Measurements from ENCODE around the gene KNSTRN. TPM values are rescaled to one million over a fixed set of nuclear protein-coding genes. Genes with fewer than 3 reads are reported as not detected.

Gene KNSTRN, protein sequence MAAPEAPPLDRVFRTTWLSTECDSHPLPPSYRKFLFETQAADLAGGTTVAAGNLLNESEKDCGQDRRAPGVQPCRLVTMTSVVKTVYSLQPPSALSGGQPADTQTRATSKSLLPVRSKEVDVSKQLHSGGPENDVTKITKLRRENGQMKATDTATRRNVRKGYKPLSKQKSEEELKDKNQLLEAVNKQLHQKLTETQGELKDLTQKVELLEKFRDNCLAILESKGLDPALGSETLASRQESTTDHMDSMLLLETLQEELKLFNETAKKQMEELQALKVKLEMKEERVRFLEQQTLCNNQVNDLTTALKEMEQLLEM
- 10 to 100 TPM in 2 of 4 donors, 1 to 10 TPM in 2; 5.8 to 16.0 (median 11.9) TPM for total RNA-seq

DNA sequence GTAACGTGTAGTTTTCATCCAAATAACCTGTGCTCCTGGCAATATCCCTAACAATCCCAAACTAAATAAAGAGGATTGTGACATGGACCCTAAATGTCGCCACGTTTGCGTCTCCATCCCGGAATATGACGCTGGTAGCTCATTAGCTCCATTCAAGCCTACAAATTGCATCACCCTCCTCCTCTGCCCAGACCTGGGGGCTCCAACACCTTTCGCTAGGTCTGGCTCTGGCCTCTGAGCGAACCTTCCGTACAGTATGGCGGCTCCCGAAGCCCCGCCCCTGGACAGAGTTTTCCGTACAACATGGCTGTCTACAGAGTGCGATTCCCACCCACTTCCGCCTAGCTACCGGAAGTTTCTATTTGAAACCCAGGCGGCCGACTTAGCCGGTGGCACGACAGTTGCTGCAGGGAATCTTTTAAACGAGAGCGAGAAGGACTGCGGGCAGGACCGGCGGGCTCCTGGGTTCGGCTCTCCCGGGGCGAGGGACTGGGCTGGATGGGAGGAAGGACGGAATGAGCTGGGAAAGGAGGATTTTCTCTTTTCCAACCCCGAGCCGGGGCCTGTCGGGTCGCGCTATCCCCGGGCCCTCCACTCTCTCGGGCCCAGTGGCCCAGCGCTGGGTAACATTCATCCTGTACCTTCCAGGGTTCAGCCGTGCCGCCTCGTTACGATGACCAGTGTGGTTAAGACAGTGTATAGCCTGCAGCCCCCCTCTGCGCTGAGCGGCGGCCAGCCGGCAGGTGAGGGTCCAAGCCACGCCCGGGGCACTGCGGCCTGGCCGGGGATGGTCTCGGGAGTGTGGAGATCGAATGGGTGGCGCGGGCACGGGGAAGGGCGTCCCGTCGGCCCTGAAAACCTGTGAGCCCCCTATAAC is at the start of gene KNSTRN:
Gene KNSTRN, plus strand, starts transcription at position 142 of the 877 bp plus-strand sequence. Its CDS starts 115 bp downstream, at position 257.
- ATAC-seq (ENCODE audit: low FRiP score) (peak; percentile 93), DNase-seq (ENCODE audit: low spot score) (peak; percentile 78)
- TF ChIP-seq, protein P1, sequence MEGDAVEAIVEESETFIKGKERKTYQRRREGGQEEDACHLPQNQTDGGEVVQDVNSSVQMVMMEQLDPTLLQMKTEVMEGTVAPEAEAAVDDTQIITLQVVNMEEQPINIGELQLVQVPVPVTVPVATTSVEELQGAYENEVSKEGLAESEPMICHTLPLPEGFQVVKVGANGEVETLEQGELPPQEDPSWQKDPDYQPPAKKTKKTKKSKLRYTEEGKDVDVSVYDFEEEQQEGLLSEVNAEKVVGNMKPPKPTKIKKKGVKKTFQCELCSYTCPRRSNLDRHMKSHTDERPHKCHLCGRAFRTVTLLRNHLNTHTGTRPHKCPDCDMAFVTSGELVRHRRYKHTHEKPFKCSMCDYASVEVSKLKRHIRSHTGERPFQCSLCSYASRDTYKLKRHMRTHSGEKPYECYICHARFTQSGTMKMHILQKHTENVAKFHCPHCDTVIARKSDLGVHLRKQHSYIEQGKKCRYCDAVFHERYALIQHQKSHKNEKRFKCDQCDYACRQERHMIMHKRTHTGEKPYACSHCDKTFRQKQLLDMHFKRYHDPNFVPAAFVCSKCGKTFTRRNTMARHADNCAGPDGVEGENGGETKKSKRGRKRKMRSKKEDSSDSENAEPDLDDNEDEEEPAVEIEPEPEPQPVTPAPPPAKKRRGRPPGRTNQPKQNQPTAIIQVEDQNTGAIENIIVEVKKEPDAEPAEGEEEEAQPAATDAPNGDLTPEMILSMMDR (IDR thresholded peaks at IDR 0.05), result no peak

DNA sequence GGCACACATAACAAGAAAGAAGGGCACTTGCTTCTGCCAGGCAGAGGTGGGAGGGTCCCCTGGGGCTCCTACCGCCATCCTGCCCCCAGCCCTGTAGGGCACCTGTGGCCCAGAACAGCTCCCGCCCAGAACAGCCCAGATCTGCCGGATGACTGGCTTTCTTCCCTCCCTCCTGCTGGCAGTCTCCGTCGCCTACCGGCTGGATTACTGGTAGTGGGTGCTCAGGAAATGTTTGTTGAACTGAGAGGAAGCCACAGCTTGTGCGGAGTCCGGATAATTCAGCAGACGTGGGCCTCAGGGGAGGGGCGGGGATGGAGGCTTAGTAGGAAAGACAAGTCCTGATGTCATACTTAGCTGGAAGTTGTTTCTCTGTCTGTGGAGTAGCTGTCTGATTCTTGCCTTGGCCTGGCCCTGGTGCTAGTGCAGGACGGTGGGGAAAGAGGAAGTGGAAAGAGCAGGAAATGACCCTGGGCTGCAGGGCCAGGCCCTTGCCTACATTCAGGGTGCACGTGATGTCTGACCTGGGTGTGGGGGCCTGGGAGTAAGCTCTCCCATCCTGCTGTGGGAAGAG is 48.5 kb upstream of the KNSTRN start:
- DNase-seq (ENCODE audit: low spot score) (no peak), ATAC-seq (ENCODE audit: low FRiP score) (peak; percentile 18)
- TF ChIP-seq, protein P1 (IDR thresholded peaks at IDR 0.05), result no peak

DNA sequence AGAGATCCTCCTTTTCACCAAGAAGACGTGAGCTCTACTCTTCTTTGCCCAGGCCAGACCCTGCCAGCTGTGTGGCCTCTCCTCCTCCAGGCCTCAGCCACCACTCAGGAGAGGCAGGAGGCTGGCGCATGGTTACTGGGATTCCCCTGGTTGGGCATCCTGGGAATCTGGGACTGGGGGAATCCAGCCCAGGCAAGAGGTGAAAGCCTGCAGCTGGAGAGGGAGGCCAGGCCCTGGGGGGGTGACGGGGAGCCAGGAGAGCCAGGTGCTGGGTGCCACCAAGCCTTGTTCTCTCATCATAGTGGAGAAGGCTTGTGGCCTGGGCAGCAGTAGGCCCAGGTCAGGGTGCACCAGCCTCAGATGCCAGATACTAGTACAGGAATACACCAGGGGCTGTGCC is 48.0 kb upstream of the KNSTRN start:
- ATAC-seq (ENCODE audit: low FRiP score), result no peak
- TF ChIP-seq, protein P1 (IDR thresholded peaks at IDR 0.05), result no peak
- DNase-seq (ENCODE audit: low spot score), result no peak

DNA sequence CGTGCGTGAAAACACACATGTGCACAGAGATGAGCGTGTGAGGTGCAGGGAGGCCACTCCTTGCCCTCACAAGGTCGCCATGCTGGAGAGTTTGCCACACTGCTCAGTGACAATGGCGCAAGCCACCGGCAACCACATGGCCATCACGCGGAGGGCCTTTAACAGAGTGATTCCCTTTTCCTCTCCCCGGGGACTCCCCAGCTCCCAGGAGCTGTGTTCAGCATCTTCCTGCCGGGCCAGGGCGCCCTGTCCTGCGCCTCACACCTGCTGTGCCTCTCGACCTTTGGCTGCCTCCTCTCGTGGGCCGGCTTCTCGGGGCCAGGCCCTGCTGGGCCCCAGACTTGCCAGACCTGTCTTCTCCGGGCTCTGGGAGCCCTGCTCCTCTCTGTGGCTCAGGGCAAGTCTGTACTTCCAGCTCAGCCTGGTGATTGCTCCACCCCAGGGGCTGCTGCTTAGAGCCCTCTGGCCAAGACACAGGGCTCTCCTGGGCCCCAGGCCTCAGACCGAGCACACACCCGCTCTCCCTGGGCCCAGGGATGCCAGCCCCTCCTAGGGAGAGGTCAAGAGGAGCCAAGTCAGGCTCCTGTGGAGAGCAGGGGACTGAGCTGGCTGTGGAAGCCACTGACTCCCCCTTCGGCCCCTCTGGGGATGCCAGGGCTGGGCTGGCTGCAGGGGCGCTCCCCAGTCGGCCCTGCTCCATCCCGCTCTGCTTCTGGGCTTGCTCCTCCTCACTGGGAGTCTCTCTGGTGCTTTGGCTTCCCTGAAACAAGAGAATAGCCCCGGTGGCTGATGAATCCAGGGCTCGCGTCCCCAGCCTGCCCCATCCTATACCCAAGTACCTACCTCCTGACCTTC is 47.4 kb upstream of the KNSTRN start:
- no peak for ATAC-seq (ENCODE audit: low FRiP score)
- no peak for DNase-seq (ENCODE audit: low spot score)
- TF ChIP-seq, protein P1 (IDR thresholded peaks at IDR 0.05), result no peak

DNA sequence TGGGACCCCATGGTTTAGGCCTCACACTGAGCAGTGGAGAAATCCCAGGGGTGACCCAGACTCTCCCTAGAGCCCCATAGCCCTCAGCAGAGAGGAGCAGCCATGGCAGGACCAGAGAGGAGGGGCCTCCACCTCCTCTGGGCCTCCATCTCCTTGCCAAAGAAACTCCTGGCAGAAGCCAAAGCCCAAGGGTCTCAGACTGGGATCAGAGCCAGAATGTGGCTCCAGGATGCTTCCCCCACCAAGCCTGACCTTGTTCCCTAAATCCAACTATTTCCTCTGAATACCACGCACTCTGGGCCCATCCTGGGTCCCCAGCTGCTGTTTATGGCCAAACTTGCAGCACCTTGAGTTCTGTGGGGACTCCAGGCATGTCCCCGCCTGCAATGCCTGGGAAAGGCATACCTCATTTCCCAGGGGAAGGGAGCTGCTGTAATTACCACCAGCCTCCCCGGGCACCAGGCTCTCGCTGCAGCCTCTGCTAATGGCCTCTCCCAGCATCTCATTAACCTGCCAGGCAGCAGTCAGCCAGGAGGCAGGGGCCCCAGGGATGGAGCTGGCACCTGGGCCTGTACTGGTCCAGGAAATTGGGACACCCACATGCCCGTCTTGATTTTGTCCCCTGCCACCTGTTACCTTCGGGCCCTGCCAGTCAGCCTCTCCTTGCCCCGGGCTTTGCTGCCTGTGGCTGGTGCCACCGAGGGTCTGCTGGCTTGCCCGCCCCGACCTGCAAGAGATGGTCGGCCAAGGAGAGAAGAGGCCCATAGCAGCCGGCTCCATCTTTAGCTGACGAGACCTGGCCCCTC is 46.4 kb upstream of the KNSTRN start:
- TF ChIP-seq, protein P1 (IDR thresholded peaks at IDR 0.05), result no peak
- no peak for ATAC-seq (ENCODE audit: low FRiP score)
- no peak for DNase-seq (ENCODE audit: low spot score)

DNA sequence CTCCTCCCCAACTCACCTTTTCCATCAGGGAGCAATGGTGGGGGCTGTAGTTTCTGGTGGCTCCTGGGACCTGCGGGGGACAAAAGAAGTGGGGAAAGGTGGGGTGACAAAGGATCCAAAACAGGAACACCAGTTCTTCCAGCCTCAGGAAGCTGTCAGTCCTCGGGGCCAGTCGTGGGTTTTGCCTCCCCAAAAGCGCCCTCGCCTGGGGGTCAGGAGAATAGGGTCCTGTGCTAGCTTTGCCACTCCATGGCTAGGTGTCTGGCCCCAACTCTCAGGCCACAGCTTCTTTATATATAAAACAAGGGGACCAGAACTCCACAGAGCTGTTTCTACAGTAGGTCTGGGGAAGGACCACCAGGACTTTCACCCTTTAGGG is 45.8 kb upstream of the KNSTRN start:
- TF ChIP-seq, protein P1 (IDR thresholded peaks at IDR 0.05), result no peak
- ATAC-seq (ENCODE audit: low FRiP score) (no peak), DNase-seq (ENCODE audit: low spot score) (no peak)

Data from omental fat pad (tissue), 4 donors.